OCI-LY7 (cell line): ENCODE measurements around the gene CUX1.

Experiments
- CTCF ChIP-seq: fragments of 200-600 bp; sonication (generic); conservative IDR thresholded peaks from 2 replicates; pipeline ENCODE4 v1.5.1; 2014; ENCODE audit warnings: mild to moderate bottlenecking, antibody characterized with exemption, low read length, moderate library complexity, mixed read lengths
- EZH2phosphoT487 ChIP-seq: fragments of 200-600 bp; sonication (generic); IDR thresholded peaks from 2 replicates; pipeline ENCODE4 v1.6.1; 2018; ENCODE audit warnings: low read depth, borderline replicate concordance, mild to moderate bottlenecking, mixed run types, antibody characterized with exemption, low read length, moderate library complexity, mixed read lengths

DNA sequence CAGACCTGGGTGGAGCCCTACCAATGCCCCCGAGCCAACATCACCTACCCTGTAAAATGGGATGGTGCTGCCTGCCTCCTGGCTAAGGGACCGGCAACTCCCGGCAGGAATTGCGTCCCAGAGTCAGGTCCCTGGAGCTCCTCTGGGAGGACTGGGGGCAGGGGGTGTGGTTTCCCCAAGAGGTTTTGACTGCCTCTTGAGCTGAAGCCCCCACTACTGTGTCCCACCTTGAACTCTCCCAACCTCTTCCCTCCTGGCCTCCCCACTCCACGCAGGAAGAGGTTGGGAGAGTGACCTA is 470.5 kb downstream of the CUX1 start:
- no peak for TF ChIP-seq CTCF
- no peak for TF ChIP-seq EZH2phosphoT487
